Smooth muscle cell of bladder (primary cell): ENCODE measurements around the gene MARK2. TPM values are rescaled to one million over a fixed set of nuclear protein-coding genes. Genes with fewer than 3 reads are reported as not detected.

Experiments used
- total RNA-seq: library from RNA; depleted of rRNA; stranded (reverse); fragments of >200 nt; gene quantifications from 2 replicates; pipeline ENCODE4 v1.2.3, GENCODE V29; 2014

MARK2 gene
- 4.8 and 6.3 TPM in 2 replicates for total RNA-seq

DNA sequence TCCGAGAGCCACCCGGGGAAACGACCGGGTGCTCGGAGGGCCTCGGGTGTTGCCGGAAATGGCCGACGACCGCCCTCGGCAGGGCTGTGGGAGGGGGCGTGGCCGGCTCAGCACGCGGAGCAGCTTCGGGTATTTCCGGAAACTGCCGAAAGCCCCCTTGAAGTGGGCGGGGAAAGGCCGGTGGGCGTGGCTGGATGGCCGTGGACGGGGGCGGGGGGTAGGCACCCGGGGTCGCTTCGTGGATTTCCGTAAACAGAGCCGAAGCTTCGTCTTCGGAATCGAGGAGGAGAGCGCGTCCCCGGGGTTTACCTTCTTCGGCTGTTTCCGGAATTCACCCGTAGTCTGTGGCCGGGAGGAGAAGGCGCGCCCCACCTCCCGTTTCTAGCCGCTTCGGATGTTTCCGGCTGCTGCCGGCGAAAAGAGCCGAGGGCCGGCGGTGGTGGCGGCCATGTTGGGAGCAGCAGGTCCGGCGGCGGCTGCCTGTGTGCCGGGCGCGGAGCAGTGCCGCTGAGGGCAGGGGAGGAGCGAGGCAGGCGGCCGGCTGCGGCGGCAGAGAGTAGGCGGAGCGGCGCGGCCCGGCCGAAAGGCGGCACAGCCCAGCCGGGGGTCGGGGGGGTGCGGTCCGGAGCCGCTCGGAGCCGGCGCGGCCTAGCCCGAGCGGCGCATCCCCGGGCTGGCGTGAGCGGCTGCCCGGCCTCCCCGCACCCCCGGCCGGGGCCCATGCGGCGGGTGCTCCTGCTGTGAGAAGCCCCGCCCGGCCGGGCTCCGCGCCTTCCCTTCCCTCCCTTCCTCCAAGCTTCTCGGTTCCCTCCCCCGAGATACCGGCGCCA is at the start of gene MARK2:
TSS of gene MARK2 (plus strand) at position 433 of the 830 bp plus-strand sequence. CDS start at position 830, 397 bp downstream.

DNA sequence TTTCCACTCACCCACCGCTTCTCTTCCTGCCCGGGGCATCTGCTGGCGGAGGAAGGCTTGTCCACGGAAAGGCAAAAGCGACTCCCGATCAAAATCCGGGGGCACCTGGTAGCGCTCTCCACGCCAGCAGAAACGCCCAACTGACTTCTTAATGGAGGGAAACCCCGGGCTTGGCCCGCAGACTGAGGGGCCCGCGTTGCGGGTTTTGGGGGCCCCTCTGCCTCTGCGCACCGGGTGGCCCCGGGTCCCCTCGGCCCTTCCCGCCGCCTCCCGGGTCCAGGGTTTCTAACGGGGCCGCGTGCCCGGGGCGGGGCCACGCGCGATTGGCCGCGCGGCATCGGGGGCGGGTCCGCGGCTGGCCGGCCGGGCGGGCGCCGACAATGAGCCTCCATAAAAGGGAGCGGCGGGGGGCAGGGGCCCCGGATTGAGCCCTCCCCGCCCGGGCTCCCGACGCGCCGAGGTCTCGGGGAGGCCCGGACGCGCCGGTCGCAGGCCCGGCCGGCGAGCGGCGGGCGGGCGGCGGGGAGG is 25.8 kb upstream of the MARK2 start, which contains the start of gene SPINDOC:
TSS of gene SPINDOC (plus strand) at position 422 of the 528 bp plus-strand sequence. CDS start 231 bp downstream, outside the sequence.

DNA sequence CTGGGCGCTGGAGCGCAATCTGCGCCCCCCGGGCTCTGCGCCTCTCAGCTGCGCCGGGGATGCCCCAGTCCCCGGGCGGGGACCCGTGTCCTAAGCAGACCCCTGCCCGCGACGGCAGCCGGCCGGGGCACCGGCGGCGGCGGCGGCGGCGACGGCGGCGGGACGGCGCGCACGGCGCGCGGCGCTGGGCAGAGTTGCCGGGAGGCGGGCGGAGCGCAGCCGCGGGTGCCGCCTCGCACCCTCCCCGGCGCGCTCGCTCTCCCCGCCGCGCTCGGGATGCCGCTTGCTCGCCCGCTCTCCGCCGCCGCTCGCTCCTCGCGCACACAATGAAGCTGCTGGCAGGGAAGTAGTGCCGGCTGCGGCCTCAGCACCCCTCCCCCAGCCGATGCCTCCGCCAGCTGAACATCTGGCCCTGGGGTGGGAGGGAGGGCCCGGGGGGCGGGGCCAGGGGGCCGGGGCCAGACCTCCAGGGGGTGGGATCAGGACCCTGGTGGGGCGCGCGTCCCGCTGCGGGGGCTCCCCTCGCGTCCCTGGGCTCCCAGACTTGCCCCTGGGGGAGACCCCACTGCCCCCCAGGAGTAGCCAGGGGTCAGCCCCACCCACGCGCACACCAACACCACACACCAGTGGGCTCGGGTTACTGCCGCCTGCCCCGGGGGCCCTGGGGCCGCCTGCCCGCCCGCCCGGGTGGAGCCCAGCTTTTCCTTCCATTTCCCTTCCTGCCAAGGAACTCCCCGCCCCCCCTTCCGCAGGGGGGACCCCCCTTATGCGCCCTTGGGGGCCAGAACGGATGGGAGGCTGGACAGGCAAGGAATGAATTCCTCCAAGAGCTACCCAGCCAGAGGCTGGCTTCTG is 78.2 kb downstream of the MARK2 start, which contains the start of gene RCOR2:
TSS of gene RCOR2 (minus strand) at position 328 of the 855 bp plus-strand sequence. CDS start 708 bp downstream, outside the sequence.

DNA sequence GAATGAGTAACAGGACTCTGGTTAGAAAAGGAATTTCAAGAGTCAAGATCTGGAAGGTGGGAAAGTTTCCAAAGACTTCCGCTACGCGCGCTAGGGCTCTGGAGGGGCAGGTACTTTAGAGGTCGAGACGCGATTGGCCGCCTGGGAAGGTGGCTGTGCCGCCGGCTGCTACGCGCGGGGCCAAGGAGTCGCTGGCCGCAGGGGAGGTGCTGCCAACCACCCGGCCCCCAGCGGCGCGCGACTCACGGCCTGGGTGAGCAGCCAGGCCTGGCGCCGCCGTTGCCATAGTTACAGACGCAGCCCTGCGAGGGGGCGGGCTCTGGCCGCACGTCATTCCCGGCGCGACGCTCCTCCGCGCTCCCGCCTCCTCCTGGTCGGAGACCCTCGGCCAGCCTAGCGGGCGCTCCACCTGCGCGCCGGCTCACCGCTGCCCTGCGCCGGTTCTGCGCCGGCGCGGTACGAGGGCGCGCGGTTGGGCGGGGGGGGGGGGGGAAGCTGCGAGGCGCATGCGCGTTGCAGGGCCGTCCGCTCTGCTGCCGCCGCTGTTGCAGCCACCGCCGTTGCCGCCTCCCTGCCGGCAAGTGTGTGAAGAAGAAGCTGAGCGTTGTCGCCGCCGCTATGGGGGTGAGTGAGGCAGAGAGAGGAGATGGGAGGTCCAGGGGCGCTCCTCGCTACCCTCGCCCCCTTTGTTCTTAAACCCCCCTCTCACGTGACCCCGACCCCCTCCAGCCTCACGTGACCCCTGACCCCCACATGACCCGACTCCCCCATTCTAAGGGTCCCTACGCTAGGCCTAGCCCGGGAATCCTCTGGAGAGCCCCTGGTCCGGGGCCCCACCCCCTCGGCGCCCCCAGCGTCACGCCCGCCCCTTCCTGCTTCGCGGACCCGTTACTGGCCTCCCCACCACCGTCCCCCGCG is 99.8 kb downstream of the MARK2 start, which contains the start of gene NAA40:
TSS of gene NAA40 (plus strand) at position 524 of the 918 bp plus-strand sequence. CDS start at position 619, 95 bp downstream.

Other genes starting within 250 kb of the MARK2 start
- gene PLAAT3, start 224.7 kb upstream of the MARK2 start, total RNA-seq, result 18.5 and 40.7 TPM in 2 replicates
- 120 and 130 TPM in 2 replicates for gene ATL3, start 167.7 kb upstream of the MARK2 start, total RNA-seq
- 52.3 and 54.5 TPM in 2 replicates for gene RTN3, start 157.6 kb upstream of the MARK2 start, total RNA-seq
- gene ZFTA, start 70.3 kb upstream of the MARK2 start, total RNA-seq, result 7.4 and 10.2 TPM in 2 replicates
- 8.1 and 12.1 TPM in 2 replicates for gene SPINDOC, start 25.7 kb upstream of the MARK2 start, total RNA-seq
- 2.8 and 4.3 TPM in 2 replicates for gene RCOR2, start 78.1 kb downstream of the MARK2 start, total RNA-seq
- gene NAA40, start 99.9 kb downstream of the MARK2 start, total RNA-seq, result 6.4 and 9.2 TPM in 2 replicates
- 347 and 502 TPM in 2 replicates for gene COX8A, start 135.5 kb downstream of the MARK2 start, total RNA-seq
- gene OTUB1, start 147.3 kb downstream of the MARK2 start, total RNA-seq, result 44.9 and 49.4 TPM in 2 replicates
- gene FLRT1, start 196.8 kb downstream of the MARK2 start, total RNA-seq, result 0.18 and 0.28 TPM in 2 replicates